SJSA1 (cell line): ENCODE data around the gene HOOK2. TPM values are rescaled to one million over a fixed set of nuclear protein-coding genes. Genes with fewer than 3 reads are reported as not detected.
"Not testable (repeated sequence)": the region's sequence is repeated elsewhere in the genome, so short reads cannot be mapped to it uniquely, and the experiment has no call there.

Experiments
- DNase-seq, 2 experiments: peaks; one replicate each; pipeline ENCODE4 v3.0.0-alpha.2; 2015 to 2020; ENCODE audit warnings: low spot score in 2 of 2, low read depth in 1 of 2
- H3K27ac ChIP-seq: fragments of 250-450 bp; sonication (Bioruptor Pico); 2 replicates; pipeline ENCODE4 v1.5.1; 2020; ENCODE audit warnings: mild to moderate bottlenecking, moderate library complexity
- H3K27me3 ChIP-seq: fragments of 250-450 bp; sonication (Bioruptor Pico); replicated peaks from 2 replicates; pipeline ENCODE4 v1.5.1; 2020; ENCODE audit warnings: mild to moderate bottlenecking, moderate library complexity
- H3K36me3 ChIP-seq: fragments of 250-450 bp; sonication (Bioruptor Pico); 2 replicates; pipeline ENCODE4 v1.5.1; 2020; ENCODE audit warnings: mild to moderate bottlenecking
- H3K4me1 ChIP-seq: fragments of 250-450 bp; sonication (Bioruptor Pico); replicated peaks from 2 replicates; pipeline ENCODE4 v1.6.1; 2021; ENCODE audit warnings: mild to moderate bottlenecking
- H3K4me3 ChIP-seq: fragments of 250-450 bp; sonication (Bioruptor Pico); 2 replicates; pipeline ENCODE4 v1.5.1; 2020; ENCODE audit warnings: mild to moderate bottlenecking
- H3K9me3 ChIP-seq: fragments of 250-450 bp; sonication (Bioruptor Pico); replicated peaks from 2 replicates; pipeline ENCODE4 v1.5.1; 2020; ENCODE audit warnings: mild to moderate bottlenecking
- total RNA-seq: library from RNA; depleted of rRNA; stranded (reverse); fragments of >200 nt; shearing (Covaris generic); gene quantifications from 2 replicates; pipeline ENCODE4 v1.2.3, GENCODE V29; 2014; rRNA removed

HOOK2 gene
- 12.4 and 27.5 TPM in 2 replicates for total RNA-seq

- Histone ChIP-seq H3K9me3 (no peaks in the 10 kb centered on the region), H3K36me3 (0 out of 2 replicates have a peak, but pooled peaks cover 4% of the 10 kb centered on the region), H3K27me3 (no peaks in the 10 kb centered on the region), H3K4me3 (peak within 1 kb of the TSS; percentile 43), H3K4me1 (peaks cover 34% of the 10 kb centered on the region), H3K27ac (no peak within 1 kb of the TSS)
- DNase-seq: no peak
Measured at GRCh38 chr19:12774588-12775555, at the start of gene HOOK2. HOOK2 (minus strand) TSS chr19:12775552; CDS start chr19:12775449, 103 bp downstream.

GRCh38 chr19:12821761-12822160 is 46.4 kb upstream of the HOOK2 start:
- Histone ChIP-seq H3K27ac (no peak overlapping the region), H3K36me3 (no peaks in the 10 kb centered on the region), H3K9me3 (no peaks in the 10 kb centered on the region; the same call in 1 of the 2 replicates), H3K4me3 (no peak overlapping the region), H3K27me3 (peaks cover 2% of the 10 kb centered on the region; the same call in 1 of the 2 replicates), H3K4me1 (peaks cover 3% of the 10 kb centered on the region; the same call in 1 of the 2 replicates)
- no peak for DNase-seq

- H3K27me3 ChIP-seq, H3K4me1 ChIP-seq, H3K36me3 ChIP-seq, H3K9me3 ChIP-seq, H3K27ac ChIP-seq, H3K4me3 ChIP-seq, DNase-seq: not testable (repeated sequence)
Measured at GRCh38 chr19:12817810-12818209, 42.5 kb upstream of the HOOK2 start.

- not testable (repeated sequence) for H3K4me1 ChIP-seq, H3K9me3 ChIP-seq, H3K27me3 ChIP-seq, DNase-seq, H3K27ac ChIP-seq, H3K4me3 ChIP-seq
- H3K36me3 ChIP-seq: peaks cover 12% of the 10 kb centered on the region
Measured at GRCh38 chr19:12817188-12817587, 41.8 kb upstream of the HOOK2 start.

- H3K9me3 ChIP-seq: no peaks in the 10 kb centered on the region
- H3K36me3 ChIP-seq: peaks cover 21% of the 10 kb centered on the region
- H3K27me3 ChIP-seq: no peaks in the 10 kb centered on the region
- H3K27ac ChIP-seq: no peak overlapping the region
- no peak for DNase-seq
- no peak overlapping the region for H3K4me3 ChIP-seq
- H3K4me1 ChIP-seq: no peaks in the 10 kb centered on the region
Measured at GRCh38 chr19:12815088-12815487, 39.7 kb upstream of the HOOK2 start.

- peaks cover 15% of the 10 kb centered on the region for H3K27me3 ChIP-seq
- H3K27ac ChIP-seq: peak within 1 kb of the TSS; percentile 12; the same call in 1 of the 2 replicates
- H3K36me3 ChIP-seq: peaks cover 31% of the 10 kb centered on the region
- peak within 1 kb of the TSS; percentile 62 for H3K4me3 ChIP-seq
- DNase-seq: peak; percentile 74 to 88
- no peaks in the 10 kb centered on the region for H3K9me3 ChIP-seq
- H3K4me1 ChIP-seq: peaks cover 17% of the 10 kb centered on the region
Measured at GRCh38 chr19:12806242-12807081, 31.1 kb upstream of the HOOK2 start, which contains the start of gene RNASEH2A. RNASEH2A (plus strand) TSS chr19:12806584; CDS start chr19:12806674, 90 bp downstream.

- Histone ChIP-seq H3K27me3 (peaks cover 31% of the 10 kb centered on the region), H3K4me1 (peaks cover 19% of the 10 kb centered on the region), H3K27ac (no peak overlapping the region), H3K4me3 (no peak overlapping the region), H3K9me3 (no peaks in the 10 kb centered on the region), H3K36me3 (peaks cover 17% of the 10 kb centered on the region)
- no peak for DNase-seq
Measured at GRCh38 chr19:12804051-12804450, 28.7 kb upstream of the HOOK2 start.

- peaks cover 31% of the 10 kb centered on the region for H3K27me3 ChIP-seq
- no peak overlapping the region for H3K27ac ChIP-seq
- H3K4me1 ChIP-seq: peaks cover 19% of the 10 kb centered on the region
- peaks cover 3% of the 10 kb centered on the region for H3K36me3 ChIP-seq
- no peaks in the 10 kb centered on the region for H3K9me3 ChIP-seq
- H3K4me3 ChIP-seq: no peak overlapping the region
- no peak for DNase-seq
Measured at GRCh38 chr19:12802267-12803106, 27.1 kb upstream of the HOOK2 start.

GRCh38 chr19:12801466-12802266 is 26.3 kb upstream of the HOOK2 start, which contains the start of the genes PRDX2 and THSD8:
PRDX2 (minus strand) TSS chr19:12801800; CDS start chr19:12801261, 539 bp downstream.
THSD8 (plus strand) TSS chr19:12802069; CDS start chr19:12802072, 3 bp downstream.
- Histone ChIP-seq H3K4me1 (peaks cover 12% of the 10 kb centered on the region), H3K36me3 (no peaks in the 10 kb centered on the region; the same call in 1 of the 2 replicates), H3K27ac (no peak within 1 kb of the TSS), H3K4me3 (peak within 1 kb of the TSS; percentile 15), H3K27me3 (peaks cover 31% of the 10 kb centered on the region), H3K9me3 (no peaks in the 10 kb centered on the region)
- no peak for DNase-seq

- H3K27me3 ChIP-seq: peaks cover 31% of the 10 kb centered on the region
- no peak overlapping the region for H3K27ac ChIP-seq
- no peaks in the 10 kb centered on the region for H3K36me3 ChIP-seq
- H3K4me3 ChIP-seq: peak overlapping the region; percentile 15
- DNase-seq: no peak
- H3K4me1 ChIP-seq: peaks cover 12% of the 10 kb centered on the region
- H3K9me3 ChIP-seq: no peaks in the 10 kb centered on the region
Measured at GRCh38 chr19:12800923-12801465, 25.6 kb upstream of the HOOK2 start.

- no peaks in the 10 kb centered on the region for H3K36me3 ChIP-seq
- peaks cover 11% of the 10 kb centered on the region for H3K4me1 ChIP-seq
- no peaks in the 10 kb centered on the region for H3K9me3 ChIP-seq
- H3K4me3 ChIP-seq: no peak overlapping the region
- H3K27ac ChIP-seq: no peak overlapping the region
- H3K27me3 ChIP-seq: peaks cover 31% of the 10 kb centered on the region
- DNase-seq: no peak
Measured at GRCh38 chr19:12800466-12800770, 25.1 kb upstream of the HOOK2 start.
